IPS-18c (cell line): ENCODE results near the gene OR5H6.
"Not testable (repeated sequence)": the region's sequence is repeated elsewhere in the genome, so short reads cannot be mapped to it uniquely, and the experiment has no call there.

Source experiments
- H3K4me3 ChIP-seq: 2 replicates; pipeline ENCODE4 v1.7.0; 2013; ENCODE audit warnings: low read depth, mild to moderate bottlenecking, low read length, moderate library complexity; ENCODE audit not compliant: insufficient read depth
- H3K9me3 ChIP-seq: one replicate; pipeline ENCODE4 v1.6.1; 2013; ENCODE audit warnings: mild to moderate bottlenecking, low read length, moderate library complexity; ENCODE audit not compliant: control insufficient read depth, insufficient read depth

Gene OR5H6

DNA sequence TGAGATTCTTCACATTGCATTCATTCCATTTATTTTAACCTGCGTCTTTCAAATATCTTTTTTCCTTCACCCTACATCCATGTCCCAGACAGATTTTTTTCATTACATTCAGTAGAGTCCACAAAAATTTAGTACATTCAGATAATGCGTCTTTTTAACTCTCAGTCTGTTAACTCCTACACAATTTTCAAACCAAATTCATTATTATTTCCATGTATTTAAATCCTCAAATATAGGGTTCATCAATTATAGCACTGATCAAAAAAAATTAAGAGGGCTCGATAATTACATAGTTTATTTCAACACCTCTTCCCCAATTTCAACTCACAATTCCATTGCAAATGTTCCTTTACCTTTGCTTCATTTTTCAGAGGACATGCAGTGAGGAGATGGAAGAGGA lies at the start of gene OR5H6:
Gene OR5H6 (plus strand): TSS at position 301 of the 400 bp plus-strand sequence. CDS start 89 bp downstream, at position 390.
- Histone ChIP-seq H3K4me3 (no peak within 1 kb of the TSS), H3K9me3 (no peaks in the 10 kb centered on the region)

DNA sequence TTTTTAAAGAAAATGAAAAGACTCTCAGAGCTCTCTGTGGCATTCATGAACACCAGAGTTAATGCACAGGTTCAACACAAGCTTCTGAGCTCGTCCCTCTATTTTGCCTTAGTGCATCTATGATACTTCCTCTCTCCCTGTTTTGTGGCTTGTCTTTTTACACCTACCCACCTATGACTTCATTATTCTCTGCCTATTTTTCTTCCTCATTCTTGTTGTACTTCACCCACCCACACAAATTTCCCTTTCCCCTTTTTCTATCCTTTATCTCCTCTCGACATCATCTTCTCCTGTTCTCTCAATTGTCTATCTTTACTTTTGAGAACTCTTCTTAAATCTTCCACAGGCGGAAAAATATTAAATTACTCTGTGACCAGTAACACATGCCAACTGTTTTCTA lies 49.0 kb upstream of the OR5H6 start:
- Histone ChIP-seq H3K9me3 (peaks cover 3% of the 10 kb centered on the region), H3K4me3 (no peak overlapping the region)

DNA sequence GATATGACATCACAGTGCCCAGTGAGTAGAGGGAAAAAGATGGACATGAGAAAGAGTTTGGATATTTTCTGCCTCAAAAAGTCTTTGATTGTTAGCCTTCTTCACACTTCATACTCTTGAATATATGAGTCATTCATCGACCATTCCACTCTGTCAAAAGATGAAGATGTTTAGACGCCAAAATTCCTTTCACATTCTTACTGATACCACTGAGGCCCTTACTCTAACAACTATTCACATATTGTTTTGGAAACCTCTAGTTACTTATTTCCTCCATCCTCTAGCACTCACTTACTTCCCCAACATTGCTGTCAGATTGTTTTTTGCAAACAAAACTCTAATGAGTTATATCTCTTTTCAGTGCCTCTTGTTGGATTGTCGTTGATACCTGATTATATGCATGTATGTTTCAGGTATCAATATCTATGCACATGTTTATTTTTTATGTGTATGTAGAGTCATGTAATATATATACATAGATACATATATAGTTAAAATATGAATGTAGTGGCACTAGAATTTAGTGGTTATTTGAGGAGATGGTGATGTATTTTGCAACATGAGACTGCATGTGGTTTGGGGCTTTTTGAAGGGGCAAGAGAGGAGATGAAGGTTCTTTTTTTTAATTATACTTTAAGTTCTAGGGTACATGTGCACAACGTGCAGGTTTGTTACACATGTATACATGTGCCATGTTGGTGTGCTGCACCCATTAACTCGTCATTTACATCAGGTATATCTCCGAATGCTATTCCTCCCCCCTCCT lies 40.0 kb upstream of the OR5H6 start:
- H3K9me3 ChIP-seq = no peaks in the 10 kb centered on the region

GRCh38 chr3:98232489-98232888 lies 31.6 kb upstream of the OR5H6 start:
- no peaks in the 10 kb centered on the region for H3K9me3 ChIP-seq
- no peak overlapping the region for H3K4me3 ChIP-seq

More for the DNA sequence above, 40.0 kb upstream of the OR5H6 start:
- no peak overlapping the region for H3K4me3 ChIP-seq

- no peaks in the 10 kb centered on the region for H3K9me3 ChIP-seq
- H3K4me3 ChIP-seq = no peak overlapping the region
Measured at GRCh38 chr3:98233468-98233867, 30.6 kb upstream of the OR5H6 start.

DNA sequence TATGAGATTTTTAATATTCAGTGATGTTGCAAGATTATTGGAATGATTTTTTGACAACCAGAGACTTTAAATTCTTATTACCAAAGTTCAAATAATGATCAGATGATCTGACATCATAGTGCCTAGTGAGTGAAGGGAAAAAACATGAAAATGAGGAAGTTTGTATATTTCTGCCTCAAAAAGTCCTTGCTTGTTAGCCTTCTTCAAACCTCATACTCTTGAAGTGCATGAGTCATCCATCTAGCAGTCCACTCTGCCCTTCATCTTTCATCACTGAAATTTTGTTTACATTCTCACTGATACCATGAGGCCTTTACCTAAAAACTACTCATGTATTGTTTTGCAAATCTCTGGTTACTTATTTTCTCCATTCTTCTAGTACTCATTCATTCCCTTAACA lies 23.9 kb upstream of the OR5H6 start:
- no peak overlapping the region for H3K4me3 ChIP-seq
- H3K9me3 ChIP-seq = peaks cover 4% of the 10 kb centered on the region

- peaks cover 4% of the 10 kb centered on the region for H3K9me3 ChIP-seq
- H3K4me3 ChIP-seq = no peak overlapping the region
Measured at GRCh38 chr3:98242155-98242554, 21.9 kb upstream of the OR5H6 start.

GRCh38 chr3:98243843-98244242 lies 20.2 kb upstream of the OR5H6 start:
- Histone ChIP-seq H3K4me3 (no peak overlapping the region), H3K9me3 (peaks cover 4% of the 10 kb centered on the region)

- no peak overlapping the region for H3K4me3 ChIP-seq
- H3K9me3 ChIP-seq = peaks cover 4% of the 10 kb centered on the region
Measured at GRCh38 chr3:98246142-98246541, 17.9 kb upstream of the OR5H6 start.

DNA sequence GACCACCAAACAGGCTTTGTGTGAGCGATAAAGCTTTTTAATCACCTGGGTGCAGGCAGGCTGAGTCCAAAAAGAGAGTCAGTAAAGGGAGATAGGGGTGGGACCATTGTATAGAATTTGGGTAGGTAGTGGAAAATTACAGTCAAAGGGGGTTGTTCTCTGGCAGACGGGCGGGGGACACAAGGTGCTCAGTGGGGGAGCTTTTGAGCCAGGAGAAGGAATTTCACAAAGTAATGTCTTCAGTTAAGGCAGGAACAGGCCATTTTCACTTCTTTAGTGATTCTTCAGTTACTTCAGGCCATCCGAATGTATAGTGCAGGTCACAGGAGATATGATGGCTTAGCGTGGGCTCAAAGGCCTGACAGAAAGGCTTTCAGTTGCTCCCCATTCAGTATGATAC lies 8.0 kb upstream of the OR5H6 start:
- not testable (repeated sequence) for H3K9me3 ChIP-seq, H3K4me3 ChIP-seq

DNA sequence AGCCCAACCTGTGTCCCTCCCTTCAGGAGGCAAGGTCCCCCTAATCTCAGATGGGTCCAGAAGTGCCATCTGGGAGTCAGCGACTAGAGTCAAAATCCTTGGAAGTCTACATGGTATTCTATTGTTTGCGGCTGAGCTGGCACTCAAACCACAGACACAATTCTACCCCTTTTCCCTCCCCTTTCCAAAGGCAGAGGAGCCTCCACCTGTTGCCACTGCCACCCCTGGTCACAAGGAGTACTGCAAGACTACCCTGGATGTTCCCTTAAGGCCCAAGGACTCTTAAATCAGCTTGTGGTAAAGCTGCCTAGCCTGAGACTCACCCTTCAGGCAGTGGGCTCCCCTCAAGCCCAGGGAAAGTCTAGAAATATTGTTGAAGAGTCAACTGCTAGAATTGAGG lies 4.3 kb upstream of the OR5H6 start:
- H3K4me3 ChIP-seq = no peak overlapping the region

DNA sequence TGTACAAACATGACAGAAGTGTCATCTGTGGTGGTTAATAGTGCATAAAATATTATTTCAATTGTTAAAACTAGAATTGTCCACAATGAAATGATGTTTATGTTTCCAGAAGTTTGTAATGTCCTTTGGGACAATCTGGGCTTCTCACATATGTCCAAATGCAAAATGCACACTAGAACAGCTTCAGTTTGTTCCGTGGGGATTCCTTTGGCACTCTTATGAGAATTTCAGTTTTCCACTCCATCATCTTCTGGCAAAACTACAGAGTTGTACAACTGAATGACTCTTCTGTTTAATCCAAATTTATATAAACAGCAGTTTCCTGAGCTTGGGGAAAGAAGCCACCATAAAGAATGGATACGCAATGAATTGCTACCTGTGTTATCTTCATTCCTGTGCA lies 2.0 kb upstream of the OR5H6 start:
- Histone ChIP-seq H3K9me3 (no peaks in the 10 kb centered on the region), H3K4me3 (no peak overlapping the region)

More for the DNA sequence above, 4.3 kb upstream of the OR5H6 start:
- no peaks in the 10 kb centered on the region for H3K9me3 ChIP-seq

GRCh38 chr3:98269846-98270245 lies 5.8 kb downstream of the OR5H6 start:
- Histone ChIP-seq H3K9me3 (peaks cover 3% of the 10 kb centered on the region), H3K4me3 (no peak overlapping the region)

DNA sequence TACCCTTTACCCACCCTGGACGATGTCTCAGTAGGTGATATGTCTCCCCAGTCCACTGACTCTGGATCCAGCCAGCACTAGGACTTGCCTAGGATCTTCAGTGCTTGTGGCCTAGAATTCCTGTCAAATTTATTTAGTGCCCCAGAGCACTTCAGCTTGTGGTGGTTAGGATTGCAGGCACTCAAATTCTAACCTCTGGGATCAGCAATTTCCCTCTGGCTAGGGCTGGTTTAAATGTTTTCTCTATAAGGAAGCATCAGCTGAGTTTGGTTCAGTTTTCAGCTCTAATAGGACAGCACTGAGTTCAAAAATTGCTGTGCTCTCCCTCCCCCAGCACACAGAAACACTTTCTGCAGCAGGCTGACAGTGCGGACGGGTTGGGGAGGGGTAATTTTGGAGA lies 8.1 kb downstream of the OR5H6 start:
- H3K4me3 ChIP-seq = no peak overlapping the region
- peaks cover 3% of the 10 kb centered on the region for H3K9me3 ChIP-seq

DNA sequence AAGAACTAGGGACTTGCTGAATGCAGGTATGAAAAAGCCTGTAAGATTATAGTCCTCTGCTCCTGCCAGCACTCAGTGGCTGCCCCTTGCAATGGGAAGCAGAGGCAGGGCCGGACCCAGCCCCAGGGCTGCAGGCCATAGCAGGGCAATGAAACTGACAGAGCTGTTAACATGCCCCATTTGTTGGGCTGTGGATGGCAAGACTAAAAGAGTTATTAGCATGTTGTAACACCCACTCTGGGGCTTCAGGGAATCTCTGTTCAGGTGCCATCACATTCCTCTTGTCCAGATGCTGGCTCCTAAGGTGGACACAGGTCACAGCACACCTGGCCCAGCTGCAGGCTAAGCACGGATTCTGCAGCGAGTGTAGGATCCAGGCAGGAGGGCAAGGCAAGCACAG lies 10.9 kb downstream of the OR5H6 start:
- H3K9me3 ChIP-seq = peaks cover 3% of the 10 kb centered on the region
- H3K4me3 ChIP-seq = no peak overlapping the region

GRCh38 chr3:98282205-98282604 lies 18.2 kb downstream of the OR5H6 start, which contains the start of gene OR5H2:
OR5H2 (plus strand) TSS chr3:98282505; CDS start chr3:98282903, 398 bp downstream.
- Histone ChIP-seq H3K9me3 (no peaks in the 10 kb centered on the region), H3K4me3 (no peak within 1 kb of the TSS)

- H3K4me3 ChIP-seq = no peak overlapping the region
- H3K9me3 ChIP-seq = no peaks in the 10 kb centered on the region
Measured at GRCh38 chr3:98290916-98291315, 26.9 kb downstream of the OR5H6 start.

- no peak overlapping the region for H3K4me3 ChIP-seq
- H3K9me3 ChIP-seq = no peaks in the 10 kb centered on the region
Measured at GRCh38 chr3:98291332-98291957, 27.4 kb downstream of the OR5H6 start.
